A549 (cell line): ENCODE measurements around the gene CACNA1E. TPM values are rescaled to one million over a fixed set of nuclear protein-coding genes. Genes with fewer than 3 reads are reported as not detected.
"Not testable (repeated sequence)": the region's sequence is repeated elsewhere in the genome, so short reads cannot be mapped to it uniquely, and the experiment has no call there.

Source experiments
- ATAC-seq, 2 experiments: fragments of 200-7000 bp in 1 of 2; fragments of >200 bp in 1 of 2; cut with Nextera tagmentation in 1 of 2; cut with Tn5 transposase in 1 of 2; 3 replicates each; pipeline versions ENCODE4 v1.8.0 to v1.9.1; 2018 to 2020; ENCODE audit warnings: mild to moderate bottlenecking in 1 of 2, moderate library complexity in 1 of 2
- CTCF ChIA-PET: fragments of 300-600 bp; sonication (Branson Sonifier 250); formaldehyde crosslinking; extraction: SDS; loops from one replicate; lab custom pipeline; 2021; ENCODE audit warnings: antibody characterized with exemption, inconsistent platforms; lab: Yijun Ruan, JAX
- POLR2A ChIA-PET: fragments of 350-600 bp; formaldehyde crosslinking; extraction: SDS; loops from one replicate; lab custom pipeline; 2021; ENCODE audit warnings: antibody characterized with exemption, inconsistent platforms; lab: Yijun Ruan, JAX
- DNase-seq, 2 experiments: peaks; one replicate each; pipeline versions ENCODE4 v3.0.0 to v3.0.0-alpha.2; 2011 to 2016; ENCODE audit warnings: low read depth in 1 of 2, low spot score in 1 of 2
- FAIRE-seq: peaks from 2 replicates; lab custom pipeline; 2011; peaks lifted over from hg19 to GRCh38; lab: Jason Lieb, UNC
- H3K27ac ChIP-seq, 2 experiments: fragments of >200 bp; sonication (Bioruptor Twin); formaldehyde crosslinking; 3 replicates each; pipeline ENCODE4 v1.5.1; 2016 to 2017
- H3K4me1 ChIP-seq: fragments of >200 bp; sonication (Bioruptor Twin); formaldehyde crosslinking; 3 replicates; pipeline ENCODE4 v1.6.1; 2016
- H3K4me2 ChIP-seq: fragments of >200 bp; sonication (Bioruptor Twin); formaldehyde crosslinking; 3 replicates; pipeline ENCODE4 v1.6.1; 2016
- H3K4me3 ChIP-seq: fragments of >200 bp; sonication (Bioruptor Twin); formaldehyde crosslinking; 3 replicates; pipeline ENCODE4 v1.5.1; 2016
- H3K9me3 ChIP-seq: fragments of >200 bp; sonication (Bioruptor Twin); formaldehyde crosslinking; 3 replicates; pipeline ENCODE4 v1.6.1; 2016
- EHMT2 ChIP-seq: fragments of 200-600 bp; sonication (generic); IDR thresholded peaks from 2 replicates; pipeline ENCODE4 v1.6.1; 2016; ENCODE audit warnings: antibody characterized with exemption, low read depth, mild to moderate bottlenecking, moderate library complexity
- ESRRA ChIP-seq: fragments of 150-350 bp; IDR thresholded peaks from 2 replicates; pipeline ENCODE4 v1.6.1; 2014; ENCODE audit warnings: mild to moderate bottlenecking, low read length, borderline replicate concordance
- FOXS1 ChIP-seq: fragments of 250-450 bp; sonication (Bioruptor Pico); IDR thresholded peaks from 2 replicates; pipeline ENCODE4 v1.5.0; 2020; ENCODE audit warnings: mild to moderate bottlenecking, moderate library complexity
- GATA3 ChIP-seq: IDR thresholded peaks from 2 replicates; pipeline ENCODE4 v1.6.1; 2012; ENCODE audit warnings: borderline replicate concordance
- HOXB5 ChIP-seq: fragments of 250-450 bp; sonication (Bioruptor Pico); IDR thresholded peaks from 2 replicates; pipeline ENCODE4 v1.5.0; 2020; ENCODE audit warnings: mild to moderate bottlenecking, moderate library complexity
- MAFK ChIP-seq: fragments of 450-650 bp; IDR thresholded peaks from 2 replicates; pipeline ENCODE4 v1.6.1; 2014; ENCODE audit not compliant: partially characterized antibody
- MYC ChIP-seq: IDR thresholded peaks from 2 replicates; pipeline ENCODE4 v1.6.1; 2012; ENCODE audit warnings: mild to moderate bottlenecking, inconsistent platforms, low read length, improper control_type of control experiment, borderline replicate concordance
- NFE2L2 ChIP-seq: fragments of 150-350 bp; conservative IDR thresholded peaks from 2 replicates; pipeline ENCODE4 v1.6.1; 2014; ENCODE audit warnings: low read length
- POLR2A ChIP-seq: IDR thresholded peaks from 2 replicates; pipeline ENCODE4 v1.6.1; 2012; ENCODE audit warnings: mild to moderate bottlenecking, low read length
- RARB ChIP-seq: fragments of 250-450 bp; sonication (Bioruptor Pico); IDR thresholded peaks from 2 replicates; pipeline ENCODE4 v1.8.0; 2021; ENCODE audit warnings: mild to moderate bottlenecking, moderate library complexity
- RFX5 ChIP-seq: fragments of 450-650 bp; IDR thresholded peaks from 2 replicates; pipeline ENCODE4 v1.7.1; 2014; ENCODE audit warnings: antibody characterized with exemption, mild to moderate bottlenecking, moderate library complexity
- TP53 ChIP-seq: fragments of 250-450 bp; sonication (Bioruptor Pico); IDR thresholded peaks from 2 replicates; pipeline ENCODE4 v1.5.0; 2021; ENCODE audit warnings: mild to moderate bottlenecking, moderate library complexity
- ZNF302 ChIP-seq: fragments of 250-450 bp; sonication (Bioruptor Pico); IDR thresholded peaks from 2 replicates; pipeline ENCODE4 v1.9.0; 2021; ENCODE audit warnings: inconsistent platforms, mild to moderate bottlenecking, moderate library complexity
- ZSCAN20 ChIP-seq: fragments of 250-450 bp; sonication (Bioruptor Pico); IDR thresholded peaks from 2 replicates; pipeline ENCODE4 v1.8.0; 2022; ENCODE audit warnings: mild to moderate bottlenecking, moderate library complexity
- WGBS: methylation state at CpG from one replicate; pipeline ENCODE4 v1.1.6; 2017; ENCODE audit errors: missing lambda C conversion rate; 5-methylcytosine and 5-hydroxymethylcytosine counted together
- polyA plus RNA-seq, 4 experiments: library from polyadenylated mRNA; depleted of rRNA in 3 of 4; stranded (reverse); fragments of >200 nt; fragmentation: RNase III in 1 of 4; extraction: RNeasy Plus Mini Kit Qiagen cat#74134 plus additional on column Dnase treatment in 1 of 4; gene quantifications; 2 replicates in 3 of 4; 3 replicates in 1 of 4; pipeline ENCODE4 v1.2.3, GENCODE V29; 2011 to 2017
- TF ChIP-seq, protein P1 (sequence below): fragments of 250-450 bp; sonication (Bioruptor Pico); IDR thresholded peaks from 2 replicates; pipeline ENCODE4 v1.5.0; 2020; ENCODE audit warnings: low read depth, mild to moderate bottlenecking, moderate library complexity
- TF ChIP-seq, protein P2 (sequence below): fragments of 250-450 bp; sonication (Bioruptor Pico); IDR thresholded peaks from 2 replicates; pipeline ENCODE4 v1.5.0; 2021; ENCODE audit warnings: mild to moderate bottlenecking, moderate library complexity, borderline replicate concordance
- TF ChIP-seq, protein P3 (sequence below): fragments of 200-600 bp; sonication (generic); IDR thresholded peaks from 2 replicates; pipeline ENCODE4 v1.6.1; 2016; ENCODE audit warnings: antibody characterized with exemption, mild to moderate bottlenecking, moderate library complexity

CACNA1E gene
- polyA plus RNA-seq, 2 of the 4 experiments (the other 2 are of a cell fraction), result 0.01 TPM; not detected in 1

DNA sequence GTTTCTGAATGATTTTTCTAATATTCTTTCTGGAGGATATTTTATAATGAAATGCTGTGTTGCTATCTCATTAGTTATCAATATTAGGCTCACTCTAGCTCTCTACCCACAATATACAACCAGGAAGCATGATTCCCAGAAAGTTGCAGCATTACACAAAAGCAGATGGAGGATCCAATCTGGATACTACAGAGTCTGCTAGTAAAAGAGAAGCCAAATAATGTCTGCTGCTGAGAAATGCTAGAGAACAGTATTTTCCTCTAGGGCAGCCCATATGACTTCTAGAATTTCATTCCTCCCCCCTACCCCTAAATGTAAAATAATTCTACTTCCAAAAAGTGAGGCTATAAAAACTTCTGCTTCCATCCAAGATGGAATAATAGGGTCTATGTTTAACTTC is 338.4 kb downstream of the CACNA1E start:
- Histone ChIP-seq H3K27ac (no peak overlapping the region), H3K9me3 (no peaks in the 10 kb centered on the region), H3K4me2 (no peak overlapping the region), H3K4me1 (no peaks in the 10 kb centered on the region), H3K4me3 (no peak overlapping the region)
- CTCF ChIA-PET, result no interaction called here
- FAIRE-seq (no peak), ATAC-seq (no peak), DNase-seq (no peak)
- POLR2A ChIA-PET, result no interaction called here
- TF ChIP-seq POLR2A, result no peak
- no peak for TF ChIP-seq MAFK
- no peak for TF ChIP-seq EHMT2
- no peak for TF ChIP-seq HOXB5

DNA sequence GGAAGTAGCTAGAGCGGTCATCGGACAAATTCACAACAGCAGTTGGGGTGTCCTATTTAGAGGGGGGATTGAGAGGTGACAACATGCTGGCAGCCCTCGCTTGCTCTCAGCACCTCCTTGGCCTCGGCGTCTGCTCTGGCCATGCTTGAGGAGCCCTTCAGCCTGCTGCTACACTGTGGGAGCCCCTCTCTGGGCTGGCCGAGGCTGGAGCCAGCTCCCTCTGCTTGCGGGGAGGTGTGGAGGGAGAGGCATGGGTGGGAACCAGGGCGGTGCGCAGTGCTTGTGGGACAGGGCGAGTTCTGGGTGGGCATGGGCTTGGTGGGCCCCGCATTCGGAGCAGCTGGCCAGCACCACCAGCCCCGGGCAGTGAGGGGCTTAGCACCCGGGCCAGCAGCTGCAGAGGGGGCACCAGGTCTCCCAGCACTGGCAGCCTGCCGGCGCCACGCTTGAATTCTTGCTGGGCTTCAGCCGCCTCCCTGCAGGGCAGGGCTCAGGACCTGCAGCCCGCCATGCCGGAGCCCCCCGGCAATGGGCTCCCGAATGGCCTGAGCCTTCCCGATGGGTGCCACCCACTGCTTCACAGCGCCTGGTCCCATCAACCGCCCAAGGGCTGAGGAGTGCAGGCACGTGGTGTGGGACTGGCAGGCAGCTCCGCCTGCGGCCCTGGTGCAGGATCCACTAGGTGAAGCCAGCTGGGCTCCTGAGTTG is 349.0 kb downstream of the CACNA1E start:
- H3K4me3 ChIP-seq, ATAC-seq, H3K27ac ChIP-seq, CTCF ChIA-PET, FAIRE-seq, H3K9me3 ChIP-seq, H3K4me2 ChIP-seq, H3K4me1 ChIP-seq, DNase-seq, POLR2A ChIA-PET: not testable (repeated sequence)
- 92% methylated on average over 2 of the region's 28 CpGs for WGBS

DNA sequence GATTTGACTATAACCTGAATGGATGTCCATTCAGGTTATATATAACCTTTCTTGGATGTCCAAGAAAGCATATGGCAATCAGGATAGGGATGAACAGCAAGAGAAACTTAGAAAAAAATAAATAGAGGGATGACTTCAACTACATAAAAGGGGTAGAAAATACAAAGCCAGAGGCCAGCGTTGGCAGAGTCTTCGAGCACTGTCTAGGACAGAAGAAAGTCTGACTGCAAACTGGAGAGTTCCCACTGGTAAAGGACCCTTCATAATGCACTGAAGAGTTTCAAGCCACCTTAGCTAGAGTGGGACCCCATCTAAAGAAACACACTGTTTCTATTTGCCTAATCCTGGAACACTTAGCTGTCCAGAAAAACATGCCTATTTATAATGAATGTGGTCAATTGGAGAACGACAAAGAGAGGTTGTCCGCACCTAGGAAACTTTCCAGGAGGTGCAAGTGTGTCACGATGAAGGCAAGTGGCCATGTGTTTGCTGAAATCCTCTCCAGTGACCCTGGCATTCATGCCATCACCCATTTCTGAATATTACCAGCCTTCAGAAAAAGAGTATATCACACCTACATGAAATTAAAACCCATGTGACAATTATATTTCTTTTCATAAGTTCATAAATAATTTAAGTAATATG is 362.8 kb downstream of the CACNA1E start:
- DNase-seq, result no peak
- ChIA-PET CTCF (no interaction called here), POLR2A (no interaction called here)
- WGBS, result 1% methylated on average over 5 of the region's 5 CpGs
- no peak for ATAC-seq
- Histone ChIP-seq H3K4me2 (no peak overlapping the region), H3K27ac (no peak overlapping the region), H3K9me3 (no peaks in the 10 kb centered on the region), H3K4me1 (no peaks in the 10 kb centered on the region), H3K4me3 (no peak overlapping the region)
- TF ChIP-seq ESRRA, result no peak
- no peak for TF ChIP-seq FOXS1
- TF ChIP-seq ZSCAN20, result no peak
- TF ChIP-seq, protein P1, sequence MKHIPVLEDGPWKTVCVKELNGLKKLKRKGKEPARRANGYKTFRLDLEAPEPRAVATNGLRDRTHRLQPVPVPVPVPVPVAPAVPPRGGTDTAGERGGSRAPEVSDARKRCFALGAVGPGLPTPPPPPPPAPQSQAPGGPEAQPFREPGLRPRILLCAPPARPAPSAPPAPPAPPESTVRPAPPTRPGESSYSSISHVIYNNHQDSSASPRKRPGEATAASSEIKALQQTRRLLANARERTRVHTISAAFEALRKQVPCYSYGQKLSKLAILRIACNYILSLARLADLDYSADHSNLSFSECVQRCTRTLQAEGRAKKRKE (CRISPR knock-in tag), result no peak
- TF ChIP-seq RFX5, result no peak
- no peak for TF ChIP-seq NFE2L2
- TF ChIP-seq MYC, result no peak
- TF ChIP-seq, protein P2, sequence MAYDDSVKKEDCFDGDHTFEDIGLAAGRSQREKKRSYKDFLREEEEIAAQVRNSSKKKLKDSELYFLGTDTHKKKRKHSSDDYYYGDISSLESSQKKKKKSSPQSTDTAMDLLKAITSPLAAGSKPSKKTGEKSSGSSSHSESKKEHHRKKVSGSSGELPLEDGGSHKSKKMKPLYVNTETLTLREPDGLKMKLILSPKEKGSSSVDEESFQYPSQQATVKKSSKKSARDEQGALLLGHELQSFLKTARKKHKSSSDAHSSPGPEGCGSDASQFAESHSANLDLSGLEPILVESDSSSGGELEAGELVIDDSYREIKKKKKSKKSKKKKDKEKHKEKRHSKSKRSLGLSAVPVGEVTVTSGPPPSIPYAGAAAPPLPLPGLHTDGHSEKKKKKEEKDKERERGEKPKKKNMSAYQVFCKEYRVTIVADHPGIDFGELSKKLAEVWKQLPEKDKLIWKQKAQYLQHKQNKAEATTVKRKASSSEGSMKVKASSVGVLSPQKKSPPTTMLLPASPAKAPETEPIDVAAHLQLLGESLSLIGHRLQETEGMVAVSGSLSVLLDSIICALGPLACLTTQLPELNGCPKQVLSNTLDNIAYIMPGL (CRISPR knock-in tag), result no peak
- no peak for TF ChIP-seq TP53 (CRISPR knock-in tag)
- TF ChIP-seq, protein P3, sequence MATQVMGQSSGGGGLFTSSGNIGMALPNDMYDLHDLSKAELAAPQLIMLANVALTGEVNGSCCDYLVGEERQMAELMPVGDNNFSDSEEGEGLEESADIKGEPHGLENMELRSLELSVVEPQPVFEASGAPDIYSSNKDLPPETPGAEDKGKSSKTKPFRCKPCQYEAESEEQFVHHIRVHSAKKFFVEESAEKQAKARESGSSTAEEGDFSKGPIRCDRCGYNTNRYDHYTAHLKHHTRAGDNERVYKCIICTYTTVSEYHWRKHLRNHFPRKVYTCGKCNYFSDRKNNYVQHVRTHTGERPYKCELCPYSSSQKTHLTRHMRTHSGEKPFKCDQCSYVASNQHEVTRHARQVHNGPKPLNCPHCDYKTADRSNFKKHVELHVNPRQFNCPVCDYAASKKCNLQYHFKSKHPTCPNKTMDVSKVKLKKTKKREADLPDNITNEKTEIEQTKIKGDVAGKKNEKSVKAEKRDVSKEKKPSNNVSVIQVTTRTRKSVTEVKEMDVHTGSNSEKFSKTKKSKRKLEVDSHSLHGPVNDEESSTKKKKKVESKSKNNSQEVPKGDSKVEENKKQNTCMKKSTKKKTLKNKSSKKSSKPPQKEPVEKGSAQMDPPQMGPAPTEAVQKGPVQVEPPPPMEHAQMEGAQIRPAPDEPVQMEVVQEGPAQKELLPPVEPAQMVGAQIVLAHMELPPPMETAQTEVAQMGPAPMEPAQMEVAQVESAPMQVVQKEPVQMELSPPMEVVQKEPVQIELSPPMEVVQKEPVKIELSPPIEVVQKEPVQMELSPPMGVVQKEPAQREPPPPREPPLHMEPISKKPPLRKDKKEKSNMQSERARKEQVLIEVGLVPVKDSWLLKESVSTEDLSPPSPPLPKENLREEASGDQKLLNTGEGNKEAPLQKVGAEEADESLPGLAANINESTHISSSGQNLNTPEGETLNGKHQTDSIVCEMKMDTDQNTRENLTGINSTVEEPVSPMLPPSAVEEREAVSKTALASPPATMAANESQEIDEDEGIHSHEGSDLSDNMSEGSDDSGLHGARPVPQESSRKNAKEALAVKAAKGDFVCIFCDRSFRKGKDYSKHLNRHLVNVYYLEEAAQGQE, result no peak
- TF ChIP-seq RARB (CRISPR knock-in tag), result no peak
- TF ChIP-seq ZNF302 (CRISPR knock-in tag), result no peak
- TF ChIP-seq GATA3, result no peak
- no peak for FAIRE-seq
